ENCODE data around the gene SH2D1B. TPM values are rescaled to one million over a fixed set of nuclear protein-coding genes. Genes with fewer than 3 reads are reported as not detected.

SH2D1B gene
- total RNA-seq, 1 donor from 2014 or later, result 1.9 TPM

GRCh38 chr1:162417650-162418049 lies 5.7 kb upstream of the SH2D1B start:
- DNase-seq, result no peak
- intact Hi-C loops (cut with DNase I), result no loop called here
- no peak for TF ChIP-seq CTCF (IDR thresholded peaks at IDR 0.05)
- Histone ChIP-seq H3K27ac (no peak overlapping the region), H3K36me3 (no peaks in the 10 kb centered on the region), H3K4me3 (no peak overlapping the region), H3K9me3 (no peaks in the 10 kb centered on the region), H3K4me1 (no peaks in the 10 kb centered on the region), H3K27me3 (no peaks in the 10 kb centered on the region)
- no peak for ATAC-seq

- H3K27me3 ChIP-seq, result no peaks in the 10 kb centered on the region
- ATAC-seq, result no peak
- no peak for TF ChIP-seq CTCF (IDR thresholded peaks at IDR 0.05)
- intact Hi-C loops (cut with DNase I), result no loop called here
- no peak overlapping the region for H3K4me3 ChIP-seq
- no peak overlapping the region for H3K27ac ChIP-seq
- DNase-seq, result no peak
- no peaks in the 10 kb centered on the region for H3K4me1 ChIP-seq
- no peaks in the 10 kb centered on the region for H3K9me3 ChIP-seq
- H3K36me3 ChIP-seq, result no peaks in the 10 kb centered on the region
Measured at GRCh38 chr1:162416909-162417308, 5.0 kb upstream of the SH2D1B start.

GRCh38 chr1:162416215-162416614 lies 4.3 kb upstream of the SH2D1B start:
- ATAC-seq (no peak), DNase-seq (no peak)
- Histone ChIP-seq H3K27me3 (no peaks in the 10 kb centered on the region), H3K4me3 (no peak overlapping the region), H3K9me3 (no peaks in the 10 kb centered on the region), H3K36me3 (no peaks in the 10 kb centered on the region), H3K4me1 (no peaks in the 10 kb centered on the region), H3K27ac (no peak overlapping the region)
- TF ChIP-seq CTCF (IDR thresholded peaks at IDR 0.05), result no peak
- intact Hi-C loops (cut with DNase I), result no loop called here

- H3K27me3 ChIP-seq, result no peaks in the 10 kb centered on the region
- H3K27ac ChIP-seq, result no peak overlapping the region
- DNase-seq, result no peak
- H3K36me3 ChIP-seq, result no peaks in the 10 kb centered on the region
- H3K9me3 ChIP-seq, result no peaks in the 10 kb centered on the region
- no peaks in the 10 kb centered on the region for H3K4me1 ChIP-seq
- ATAC-seq, result no peak
- no peak overlapping the region for H3K4me3 ChIP-seq
- TF ChIP-seq CTCF (IDR thresholded peaks at IDR 0.05), result no peak
- intact Hi-C loops (cut with DNase I), result no loop called here
Measured at GRCh38 chr1:162407539-162407938, 4.4 kb downstream of the SH2D1B start.

- DNase-seq (no peak), ATAC-seq (no peak)
- intact Hi-C loops (cut with DNase I), result no loop called here
- no peak overlapping the region for H3K27ac ChIP-seq
- H3K36me3 ChIP-seq, result no peaks in the 10 kb centered on the region
- no peak for TF ChIP-seq CTCF (IDR thresholded peaks at IDR 0.05)
- no peaks in the 10 kb centered on the region for H3K9me3 ChIP-seq
- H3K4me1 ChIP-seq, result no peaks in the 10 kb centered on the region
- no peak overlapping the region for H3K4me3 ChIP-seq
- no peaks in the 10 kb centered on the region for H3K27me3 ChIP-seq
Measured at GRCh38 chr1:162406811-162407210, 5.1 kb downstream of the SH2D1B start.

- no peaks in the 10 kb centered on the region for H3K36me3 ChIP-seq
- no peak overlapping the region for H3K4me3 ChIP-seq
- DNase-seq, result no peak
- H3K9me3 ChIP-seq, result no peaks in the 10 kb centered on the region
- intact Hi-C loops (cut with DNase I), result no loop called here
- no peaks in the 10 kb centered on the region for H3K4me1 ChIP-seq
- ATAC-seq, result no peak
- no peak for TF ChIP-seq CTCF (IDR thresholded peaks at IDR 0.05)
- H3K27ac ChIP-seq, result no peak overlapping the region
- H3K27me3 ChIP-seq, result no peaks in the 10 kb centered on the region
Measured at GRCh38 chr1:162405800-162406199, 6.1 kb downstream of the SH2D1B start.

All from upper lobe of right lung (tissue), 1 donor.